ENCODE data around the gene CD55.

Gene CD55

GRCh38 chr1:207362962-207363860 is 41.7 kb downstream of the CD55 start:
- no peak for DNase-seq (ENCODE audit: low read depth)

- no peak for DNase-seq (ENCODE audit: low read depth)
Measured at GRCh38 chr1:207363871-207364270, 42.4 kb downstream of the CD55 start.

GRCh38 chr1:207364614-207365013 is 43.1 kb downstream of the CD55 start:
- DNase-seq (ENCODE audit: low read depth), result no peak

GRCh38 chr1:207365063-207365462 is 43.6 kb downstream of the CD55 start:
- no peak for DNase-seq (ENCODE audit: low read depth)

GRCh38 chr1:207366022-207366421 is 44.5 kb downstream of the CD55 start:
- DNase-seq (ENCODE audit: low read depth), result no peak

- no peak for DNase-seq (ENCODE audit: low read depth)
Measured at GRCh38 chr1:207388721-207389120, 67.2 kb downstream of the CD55 start.

- no peak for DNase-seq (ENCODE audit: low read depth)
Measured at GRCh38 chr1:207389728-207390464, 68.4 kb downstream of the CD55 start.

- no peak for DNase-seq (ENCODE audit: low read depth)
Measured at GRCh38 chr1:207393610-207394009, 72.1 kb downstream of the CD55 start.

- DNase-seq (ENCODE audit: low read depth), result no peak
Measured at GRCh38 chr1:207396168-207396746, 74.8 kb downstream of the CD55 start.

GRCh38 chr1:207397525-207397926 is 76.0 kb downstream of the CD55 start:
- DNase-seq (ENCODE audit: low read depth), result no peak

- no peak for DNase-seq (ENCODE audit: low read depth)
Measured at GRCh38 chr1:207398986-207399385, 77.5 kb downstream of the CD55 start.

GRCh38 chr1:207401578-207401977 is 80.1 kb downstream of the CD55 start:
- DNase-seq (ENCODE audit: low read depth), result no peak

GRCh38 chr1:207402744-207403143 is 81.3 kb downstream of the CD55 start:
- DNase-seq (ENCODE audit: low read depth), result no peak

GRCh38 chr1:207404849-207405525 is 83.5 kb downstream of the CD55 start:
- no peak for DNase-seq (ENCODE audit: low read depth)

GRCh38 chr1:207405814-207406213 is 84.3 kb downstream of the CD55 start:
- DNase-seq (ENCODE audit: low read depth), result no peak

GRCh38 chr1:207407655-207408260 is 86.3 kb downstream of the CD55 start:
- no peak for DNase-seq (ENCODE audit: low read depth)
